ENCODE measurements around the gene APH1A.
"Not testable (repeated sequence)": the region's sequence is repeated elsewhere in the genome, so short reads cannot be mapped to it uniquely, and the experiment has no call there.

APH1A gene

GRCh38 chr1:150268705-150269403 lies at the start of gene APH1A:
APH1A (minus strand) TSS chr1:150269016; CDS start chr1:150268810, 206 bp downstream.
- DNase-seq, result peak; percentile 91

- DNase-seq, result not testable (repeated sequence)
These were observed 45.9 kb upstream of the APH1A start for GRCh38 chr1:150314691-150315090.

GRCh38 chr1:150311762-150312161 lies 42.9 kb upstream of the APH1A start:
- no peak for DNase-seq

GRCh38 chr1:150309758-150310508 lies 41.1 kb upstream of the APH1A start:
- DNase-seq, result no peak

- not testable (repeated sequence) for DNase-seq
These were observed 39.8 kb upstream of the APH1A start for GRCh38 chr1:150308585-150308984.

GRCh38 chr1:150302902-150303301 lies 34.1 kb upstream of the APH1A start:
- DNase-seq, result no peak

GRCh38 chr1:150302338-150302737 lies 33.5 kb upstream of the APH1A start:
- DNase-seq, result no peak

- DNase-seq, result no peak
These were observed 30.9 kb upstream of the APH1A start for GRCh38 chr1:150299716-150300115.

GRCh38 chr1:150295476-150295875 lies 26.7 kb upstream of the APH1A start:
- DNase-seq, result no peak

- peak; percentile 96 for DNase-seq
These were observed 24.8 kb upstream of the APH1A start, which contains the start of gene MRPS21 for GRCh38 chr1:150293433-150294253. MRPS21 (plus strand) TSS chr1:150293861; CDS start chr1:150294367, 506 bp downstream.

- DNase-seq, result no peak
These were observed 20.0 kb upstream of the APH1A start for GRCh38 chr1:150288822-150289221.

GRCh38 chr1:150288382-150288781 lies 19.6 kb upstream of the APH1A start:
- DNase-seq, result no peak

GRCh38 chr1:150283260-150283659 lies 14.4 kb upstream of the APH1A start:
- no peak for DNase-seq

GRCh38 chr1:150282558-150282958 lies 13.7 kb upstream of the APH1A start:
- DNase-seq, result no peak

GRCh38 chr1:150281758-150282557 lies 13.1 kb upstream of the APH1A start, which contains the start of gene CIART:
CIART (plus strand) TSS chr1:150282554; CDS start chr1:150283268, 714 bp downstream.
- no peak for DNase-seq

GRCh38 chr1:150281221-150281757 lies 12.5 kb upstream of the APH1A start:
- peak; percentile 49 for DNase-seq

GRCh38 chr1:150280138-150280707 lies 11.4 kb upstream of the APH1A start:
- DNase-seq, result no peak

GRCh38 chr1:150273311-150273710 lies 4.5 kb upstream of the APH1A start:
- DNase-seq, result no peak

GRCh38 chr1:150271291-150271959 lies 2.6 kb upstream of the APH1A start:
- DNase-seq, result no peak

- no peak for DNase-seq
These were observed 635 bp upstream of the APH1A start for GRCh38 chr1:150269451-150269850.

GRCh38 chr1:150268340-150268704 lies 494 bp downstream of the APH1A start:
- no peak for DNase-seq

All from KG1 (cell line).